ENCODE measurements around the gene KCTD3. TPM values are rescaled to one million over a fixed set of nuclear protein-coding genes. Genes with fewer than 3 reads are reported as not detected.

KCTD3 gene
- total RNA-seq, 1 experiment from 2014 or later: 46.7 TPM

- ChIA-PET POLR2A (no interaction called here), RAD21 (ENCODE audit: low non-redundant PET in 1 of 2, low total read pairs in 2 of 2, uncharacterized antibody in 2 of 2, unreplicated experiment in 2 of 2) (no interaction called here), CTCF (no interaction called here)
- Histone ChIP-seq H3K9me3 (ENCODE audit: control insufficient read depth in 1 of 2, insufficient read depth in 1 of 2, low read depth in 1 of 2, low read length in 2 of 2) (no peaks in the 10 kb centered on the region), H3K27me3 (ENCODE audit: insufficient read depth, low read length) (no peaks in the 10 kb centered on the region), H3K9ac (ENCODE audit: low read length) (no peak overlapping the region), H3K79me2 (ENCODE audit: insufficient read depth, low read length) (peaks cover 16% of the 10 kb centered on the region), H3K36me3 (ENCODE audit: control insufficient read depth in 1 of 2, insufficient read depth in 2 of 2, low read length in 2 of 2) (peaks cover 26 to 28% of the 10 kb centered on the region in 2 experiments), H3K27ac (ENCODE audit: low read depth, low read length) (no peak overlapping the region), H3K9me2 (ENCODE audit: insufficient read depth) (no peaks in the 10 kb centered on the region), H3K4me1 (ENCODE audit: control insufficient read depth in 1 of 2, insufficient read depth in 2 of 2, low read length in 2 of 2) (no peaks in the 10 kb centered on the region), H4K20me1 (ENCODE audit: insufficient read depth) (no peaks in the 10 kb centered on the region), H3K4me2 (ENCODE audit: low read length) (no peak overlapping the region), H2AFZ (ENCODE audit: low read depth, low read length, poor library complexity, severe bottlenecking) (no peak overlapping the region), H3K4me3 (replicated peaks in 1 of 2; ENCODE audit: low read depth in 1 of 2, low read length in 2 of 2) (no peak overlapping the region)
- ATAC-seq: no peak
- DNase-seq (ENCODE audit: low read depth, low spot score): no peak
- intact Hi-C loops (cut with micrococcal nuclease): no loop called here
- TF ChIP-seq JUND (IDR thresholded peaks at IDR 0.05) (no peak), SRF (IDR thresholded peaks at IDR 0.05; ENCODE audit: low read depth) (no peak), ZFX (IDR thresholded peaks at IDR 0.05) (no peak), POLR2A (IDR thresholded peaks at IDR 0.05; ENCODE audit: borderline replicate concordance, extremely low read depth, insufficient read depth, insufficient read length) (no peak), FOSL1 (IDR thresholded peaks at IDR 0.05; ENCODE audit: low read depth) (no peak), EGR1 (IDR thresholded peaks at IDR 0.05; ENCODE audit: low read depth) (no peak), RAD21 (IDR thresholded peaks at IDR 0.05; ENCODE audit: low read depth) (no peak), ELF1 (IDR thresholded peaks at IDR 0.05; ENCODE audit: borderline replicate concordance, low read depth) (no peak), REST (IDR thresholded peaks at IDR 0.05; ENCODE audit: low read depth) (no peak), ZNF274 (IDR thresholded peaks at IDR 0.05; ENCODE audit: low read depth, low read length) (no peak), ZBTB33 (IDR thresholded peaks at IDR 0.05; ENCODE audit: extremely low read depth, insufficient replicate concordance, low read length) (no peak), CTCF (IDR thresholded peaks at IDR 0.05 in 2 of 3, conservative IDR thresholded peaks at IDR 0.05 in 1 of 3; ENCODE audit: borderline replicate concordance in 1 of 3, insufficient read depth in 1 of 3, low read depth in 2 of 3, low read length in 2 of 3) (no peak), POLR2AphosphoS5 (IDR thresholded peaks at IDR 0.05; ENCODE audit: low read depth, low read length) (no peak), YY1 (IDR thresholded peaks at IDR 0.05; ENCODE audit: extremely low read depth, insufficient replicate concordance, low read depth, low read length) (no peak), CBX3 (IDR thresholded peaks at IDR 0.05; ENCODE audit: low read depth) (no peak)
- TF ChIP-seq, protein P1, sequence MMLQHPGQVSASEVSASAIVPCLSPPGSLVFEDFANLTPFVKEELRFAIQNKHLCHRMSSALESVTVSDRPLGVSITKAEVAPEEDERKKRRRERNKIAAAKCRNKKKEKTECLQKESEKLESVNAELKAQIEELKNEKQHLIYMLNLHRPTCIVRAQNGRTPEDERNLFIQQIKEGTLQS (IDR thresholded peaks at IDR 0.05): no peak
- BruUV-seq (replicated peaks): no TSS peak
These were observed 41.5 kb downstream of the KCTD3 start for GRCh38 chr1:215608646-215609045.
